ENCODE measurements around the gene EPS15. TPM values are rescaled to one million over a fixed set of nuclear protein-coding genes. Genes with fewer than 3 reads are reported as not detected.

EPS15 gene
- total RNA-seq, 1 experiment from 2014 or later, result 26.3 TPM

- H3K9ac ChIP-seq (ENCODE audit: low read length), result no peak overlapping the region
- peaks cover 37% of the 10 kb centered on the region for H3K4me1 ChIP-seq (ENCODE audit: insufficient read depth, low read length)
- ATAC-seq (peak; percentile 82), DNase-seq (peak; percentile 72)
- H3K4me3 ChIP-seq (ENCODE audit: low read length), result no peak overlapping the region
- ChIA-PET POLR2A (ENCODE audit: unreplicated experiment) (no interaction called here), CTCF (no interaction called here)
- peak overlapping the region; percentile 48 for H3K4me2 ChIP-seq (ENCODE audit: low read length)
- H3K79me2 ChIP-seq (ENCODE audit: low read length), result no peaks in the 10 kb centered on the region
- no peaks in the 10 kb centered on the region for H3F3A ChIP-seq (ENCODE audit: low read length, unreplicated experiment)
- peak overlapping the region; percentile 42 for H2AFZ ChIP-seq (ENCODE audit: low read length)
- H3K9me3 ChIP-seq (ENCODE audit: low read length), result no peaks in the 10 kb centered on the region
- intact Hi-C loops (cut with micrococcal nuclease), result no loop called here
- H3K9me2 ChIP-seq (replicated peaks; ENCODE audit: low read length), result no peaks in the 10 kb centered on the region
- peak overlapping the region; percentile 64 for H3K27ac ChIP-seq (ENCODE audit: low read length)
- no peaks in the 10 kb centered on the region for H3K27me3 ChIP-seq (ENCODE audit: low read length)
- H3K36me3 ChIP-seq (ENCODE audit: low read depth, low read length), result no peaks in the 10 kb centered on the region
- H4K20me1 ChIP-seq (ENCODE audit: low read length), result no peaks in the 10 kb centered on the region
- BruUV-seq (replicated peaks), result no TSS peak
- TF ChIP-seq CTCF (conservative IDR thresholded peaks at IDR 0.05; ENCODE audit: low read depth, low read length), result no peak
- TF ChIP-seq EZH2phosphoT487 (IDR thresholded peaks at IDR 0.05; ENCODE audit: borderline replicate concordance, low read length), result no peak
- no peak for TF ChIP-seq EZH2 (IDR thresholded peaks at IDR 0.05; ENCODE audit: low read length, unreplicated experiment)
Observed at GRCh38 chr1:51551848-51552296, 32.8 kb upstream of the EPS15 start.

- Histone ChIP-seq H3K9ac (ENCODE audit: low read length) (no peak overlapping the region), H2AFZ (ENCODE audit: low read length) (no peak overlapping the region), H3K27ac (ENCODE audit: low read length) (no peak overlapping the region), H4K20me1 (ENCODE audit: low read length) (no peaks in the 10 kb centered on the region), H3K9me2 (replicated peaks; ENCODE audit: low read length) (no peaks in the 10 kb centered on the region), H3K9me3 (ENCODE audit: low read length) (no peaks in the 10 kb centered on the region), H3K36me3 (ENCODE audit: low read depth, low read length) (no peaks in the 10 kb centered on the region), H3K27me3 (ENCODE audit: low read length) (no peaks in the 10 kb centered on the region), H3K4me2 (ENCODE audit: low read length) (no peak overlapping the region), H3K79me2 (ENCODE audit: low read length) (no peaks in the 10 kb centered on the region), H3K4me3 (ENCODE audit: low read length) (no peak overlapping the region), H3F3A (ENCODE audit: low read length, unreplicated experiment) (no peaks in the 10 kb centered on the region), H3K4me1 (ENCODE audit: insufficient read depth, low read length) (peaks cover 33% of the 10 kb centered on the region)
- TF ChIP-seq EZH2phosphoT487 (IDR thresholded peaks at IDR 0.05; ENCODE audit: borderline replicate concordance, low read length) (no peak), CTCF (conservative IDR thresholded peaks at IDR 0.05; ENCODE audit: low read depth, low read length) (no peak), EZH2 (IDR thresholded peaks at IDR 0.05; ENCODE audit: low read length, unreplicated experiment) (no peak)
- DNase-seq (no peak), ATAC-seq (no peak)
- intact Hi-C loops (cut with micrococcal nuclease), result no loop called here
- CTCF ChIA-PET, result no interaction called here
- POLR2A ChIA-PET (ENCODE audit: unreplicated experiment), result no interaction called here
- no TSS peak for BruUV-seq (replicated peaks)
Observed at GRCh38 chr1:51551081-51551480, 32.0 kb upstream of the EPS15 start.

GRCh38 chr1:51549901-51550300 is 30.8 kb upstream of the EPS15 start:
- no TSS peak for BruUV-seq (replicated peaks)
- CTCF ChIA-PET, result no interaction called here

More at GRCh38 chr1:51549901-51550300, 30.8 kb upstream of the EPS15 start:
- Histone ChIP-seq H3K36me3 (ENCODE audit: low read depth, low read length) (no peaks in the 10 kb centered on the region), H3K79me2 (ENCODE audit: low read length) (no peaks in the 10 kb centered on the region), H3K27ac (ENCODE audit: low read length) (no peak overlapping the region), H3K4me2 (ENCODE audit: low read length) (no peak overlapping the region), H2AFZ (ENCODE audit: low read length) (no peak overlapping the region), H3K9me2 (replicated peaks; ENCODE audit: low read length) (no peaks in the 10 kb centered on the region), H3K9ac (ENCODE audit: low read length) (no peak overlapping the region), H3F3A (ENCODE audit: low read length, unreplicated experiment) (no peaks in the 10 kb centered on the region), H3K4me3 (ENCODE audit: low read length) (no peak overlapping the region), H4K20me1 (ENCODE audit: low read length) (no peaks in the 10 kb centered on the region), H3K4me1 (ENCODE audit: insufficient read depth, low read length) (peaks cover 30% of the 10 kb centered on the region), H3K9me3 (ENCODE audit: low read length) (no peaks in the 10 kb centered on the region), H3K27me3 (ENCODE audit: low read length) (no peaks in the 10 kb centered on the region)
- ATAC-seq (no peak), DNase-seq (no peak)
- POLR2A ChIA-PET (ENCODE audit: unreplicated experiment), result no interaction called here
- intact Hi-C loops (cut with micrococcal nuclease), result no loop called here
- TF ChIP-seq EZH2 (IDR thresholded peaks at IDR 0.05; ENCODE audit: low read length, unreplicated experiment) (no peak), EZH2phosphoT487 (IDR thresholded peaks at IDR 0.05; ENCODE audit: borderline replicate concordance, low read length) (no peak), CTCF (conservative IDR thresholded peaks at IDR 0.05; ENCODE audit: low read depth, low read length) (no peak)
